WTC11 (cell line): ENCODE measurements around the gene PRPF40A. TPM values are rescaled to one million over a fixed set of nuclear protein-coding genes. Genes with fewer than 3 reads are reported as not detected.

Experiments
- ATAC-seq: fragments of 200-7000 bp; cut with Tn5 transposase; 2 replicates; pipeline ENCODE4 v1.10.0; 2021; ENCODE audit warnings: mild to moderate bottlenecking, moderate library complexity
- CTCF ChIA-PET: fragments of 300-600 bp; sonication (Branson Sonifier 250); formaldehyde crosslinking; loops from one replicate; lab custom pipeline; 2021; ENCODE audit warnings: antibody characterized with exemption; lab: Charles Lee
- POLR2A ChIA-PET: fragments of 350-600 bp; sonication (Branson Sonifier 250); formaldehyde crosslinking; loops from one replicate; lab custom pipeline; 2021; ENCODE audit warnings: antibody characterized with exemption; lab: Charles Lee
- DNase-seq: peaks from one replicate; pipeline ENCODE4 v3.0.0; 2021; ENCODE audit warnings: low spot score
- H3K27ac Mint-ChIP-seq: 2 replicates; pipeline ENCODE4 v1.8.0; 2021; ENCODE audit warnings: mixed read lengths
- H3K27me3 Mint-ChIP-seq: 2 replicates; pipeline ENCODE4 v1.8.0; 2021; ENCODE audit warnings: low read depth, mild to moderate bottlenecking, moderate library complexity, mixed read lengths
- H3K36me3 Mint-ChIP-seq: 2 replicates; pipeline ENCODE4 v1.8.0; 2021; ENCODE audit warnings: mixed read lengths
- H3K4me1 Mint-ChIP-seq: 2 replicates; pipeline ENCODE4 v1.8.0; 2022; ENCODE audit warnings: mixed read lengths
- H3K4me3 Mint-ChIP-seq: 2 replicates; pipeline ENCODE4 v1.8.0; 2021; ENCODE audit warnings: mild to moderate bottlenecking, moderate library complexity, mixed read lengths
- H3K9me3 Mint-ChIP-seq: 2 replicates; pipeline ENCODE4 v1.8.0; 2021; ENCODE audit warnings: mixed read lengths
- CBFB ChIP-seq: sonication (generic); formaldehyde crosslinking; IDR thresholded peaks from 2 replicates; pipeline ENCODE4 v1.8.1; 2022; ENCODE audit warnings: mild to moderate bottlenecking, low read depth, missing genetic modification reagents
- CTCF ChIP-seq: fragments of 200-600 bp; IDR thresholded peaks from 2 replicates; pipeline ENCODE4 v1.8.0; 2022; ENCODE audit warnings: antibody characterized with exemption
- E2F4 ChIP-seq: sonication (generic); formaldehyde crosslinking; IDR thresholded peaks from 2 replicates; pipeline ENCODE4 v1.8.1; 2022; ENCODE audit warnings: low read depth, mild to moderate bottlenecking, moderate library complexity, missing genetic modification reagents, borderline replicate concordance
- EMX1 ChIP-seq: fragments of 250-450 bp; sonication (Bioruptor Pico); IDR thresholded peaks from 2 replicates; pipeline ENCODE4 v1.8.0; 2021; ENCODE audit warnings: mild to moderate bottlenecking
- ESRRA ChIP-seq: sonication (generic); formaldehyde crosslinking; IDR thresholded peaks from 2 replicates; pipeline ENCODE4 v1.8.1; 2022; ENCODE audit warnings: mild to moderate bottlenecking, missing genetic modification reagents, borderline replicate concordance
- FOXK1 ChIP-seq: sonication (generic); formaldehyde crosslinking; IDR thresholded peaks from 2 replicates; pipeline ENCODE4 v1.8.0; 2022; ENCODE audit warnings: mild to moderate bottlenecking, moderate library complexity, missing genetic modification reagents
- FOXP4 ChIP-seq: sonication (generic); formaldehyde crosslinking; IDR thresholded peaks from 2 replicates; pipeline ENCODE4 v1.8.0; 2022; ENCODE audit warnings: mild to moderate bottlenecking, missing genetic modification reagents
- JUN ChIP-seq: sonication (generic); formaldehyde crosslinking; IDR thresholded peaks from 2 replicates; pipeline ENCODE4 v1.8.0; 2023; ENCODE audit warnings: mild to moderate bottlenecking, missing genetic modification reagents
- MAX ChIP-seq: sonication (generic); formaldehyde crosslinking; IDR thresholded peaks from 2 replicates; pipeline ENCODE4 v1.8.0; 2022; ENCODE audit warnings: mild to moderate bottlenecking, missing genetic modification reagents
- USF2 ChIP-seq: sonication (generic); formaldehyde crosslinking; IDR thresholded peaks from 2 replicates; pipeline ENCODE4 v1.8.1; 2023; ENCODE audit warnings: mild to moderate bottlenecking, missing genetic modification reagents, moderate library complexity
- ZMAT4 ChIP-seq: fragments of 250-450 bp; sonication (Bioruptor Pico); IDR thresholded peaks from 2 replicates; pipeline ENCODE4 v1.9.0; 2021; ENCODE audit warnings: mild to moderate bottlenecking
- ZNF219 ChIP-seq: sonication (generic); formaldehyde crosslinking; IDR thresholded peaks from 2 replicates; pipeline ENCODE4 v1.8.0; 2023; ENCODE audit warnings: missing genetic modification reagents, mild to moderate bottlenecking, borderline replicate concordance
- ZNF281 ChIP-seq: sonication (generic); formaldehyde crosslinking; IDR thresholded peaks from 2 replicates; pipeline ENCODE4 v1.8.0; 2023; ENCODE audit warnings: mild to moderate bottlenecking, missing genetic modification reagents
- ZNF512 ChIP-seq: sonication (generic); formaldehyde crosslinking; IDR thresholded peaks from 2 replicates; pipeline ENCODE4 v1.8.1; 2022; ENCODE audit warnings: missing genetic modification reagents, borderline replicate concordance
- ZNF532 ChIP-seq: fragments of 250-450 bp; sonication (Bioruptor Pico); IDR thresholded peaks from 2 replicates; pipeline ENCODE4 v1.9.0; 2021; ENCODE audit warnings: mild to moderate bottlenecking, borderline replicate concordance
- ZNF671 ChIP-seq: fragments of 250-450 bp; sonication (Bioruptor Pico); IDR thresholded peaks from 2 replicates; pipeline ENCODE4 v1.8.0; 2021; ENCODE audit warnings: mild to moderate bottlenecking
- total RNA-seq: library from RNA; stranded (reverse); gene quantifications from 3 replicates; pipeline ENCODE4 v1.2.3, GENCODE V29; 2021

PRPF40A gene
- total RNA-seq, 1 experiment from 2014 or later = 189 TPM

- ChIA-PET POLR2A (no interaction called here), CTCF (no interaction called here)
- Mint-ChIP-seq H3K27ac (no peak overlapping the region), H3K4me1 (no peaks in the 10 kb centered on the region), H3K9me3 (no peaks in the 10 kb centered on the region), H3K4me3 (no peak overlapping the region), H3K27me3 (no peaks in the 10 kb centered on the region), H3K36me3 (peaks cover 22% of the 10 kb centered on the region)
- ATAC-seq = no peak
- DNase-seq = no peak
- no peak for TF ChIP-seq E2F4
- no peak for TF ChIP-seq JUN
- no peak for TF ChIP-seq ZNF281
- no peak for TF ChIP-seq FOXP4
- TF ChIP-seq ZNF512 (CRISPR knock-in tag) = no peak
- no peak for TF ChIP-seq ESRRA
- TF ChIP-seq CTCF = no peak
- TF ChIP-seq MAX (CRISPR knock-in tag) = no peak
- TF ChIP-seq EMX1 (CRISPR knock-in tag) = no peak
- no peak for TF ChIP-seq USF2 (CRISPR knock-in tag)
- no peak for TF ChIP-seq CBFB (CRISPR knock-in tag)
- no peak for TF ChIP-seq ZNF532
- TF ChIP-seq ZMAT4 = no peak
- no peak for TF ChIP-seq ZNF671 (CRISPR knock-in tag)
- no peak for TF ChIP-seq ZNF219 (CRISPR knock-in tag)
- TF ChIP-seq FOXK1 (CRISPR knock-in tag) = no peak
These were observed 24.2 kb downstream of the PRPF40A start for GRCh38 chr2:152693033-152693432.
